Keratinocyte (primary cell): Measurements from ENCODE around the gene LPO. TPM values are rescaled to one million over a fixed set of nuclear protein-coding genes. Genes with fewer than 3 reads are reported as not detected.

ENCODE experiments used
- DNase-seq: peaks from one replicate; pipeline ENCODE4 v3.0.0-alpha.2; 2011; ENCODE audit warnings: low read depth, missing footprints, low spot score
- FAIRE-seq: peaks from 2 replicates; lab custom pipeline; 2011; peaks lifted over from hg19 to GRCh38; lab: Jason Lieb, UNC
- H2AFZ ChIP-seq: 2 replicates; pipeline ENCODE4 v1.6.0; 2012; ENCODE audit warnings: low read length, control low read depth, inconsistent platforms; ENCODE audit not compliant: control insufficient read depth
- H3K27ac ChIP-seq: 2 replicates; pipeline ENCODE4 v1.5.1; 2011; ENCODE audit warnings: low read length; ENCODE audit not compliant: control insufficient read depth, insufficient read depth
- H3K27me3 ChIP-seq: 3 replicates; pipeline ENCODE4 v1.6.0; 2011; ENCODE audit warnings: low read length; ENCODE audit not compliant: control insufficient read depth, insufficient read depth; ENCODE audit errors: extremely low read depth
- H3K36me3 ChIP-seq, 2 experiments: 2 replicates in 1 of 2; 3 replicates in 1 of 2; pipeline ENCODE4 v1.5.1; 2011; ENCODE audit warnings: low read length in 2 of 2, mild to moderate bottlenecking in 1 of 2; ENCODE audit not compliant: control insufficient read depth in 2 of 2, insufficient read depth in 2 of 2; ENCODE audit errors: extremely low read depth in 1 of 2
- H3K4me1 ChIP-seq: 3 replicates; pipeline ENCODE4 v1.5.1; 2011; ENCODE audit warnings: low read length; ENCODE audit not compliant: control insufficient read depth, insufficient read depth; ENCODE audit errors: extremely low read depth
- H3K4me2 ChIP-seq: 3 replicates; pipeline ENCODE4 v1.6.0; 2011; ENCODE audit warnings: low read depth, low read length; ENCODE audit not compliant: control insufficient read depth, insufficient read depth; ENCODE audit errors: extremely low read depth
- H3K4me3 ChIP-seq, 3 experiments: fragments of 200-600 bp in 1 of 3; sonication (generic) in 1 of 3; 2 replicates in 2 of 3; 3 replicates in 1 of 3; pipeline ENCODE4 v1.5.1; 2011 to 2016; ENCODE audit warnings: low read length in 3 of 3, mild to moderate bottlenecking in 3 of 3, control low read depth in 2 of 3, inconsistent platforms in 1 of 3, low read depth in 1 of 3, mixed read lengths in 1 of 3, mixed run types in 1 of 3, moderate library complexity in 1 of 3; ENCODE audit not compliant: control insufficient read depth in 2 of 3, insufficient read depth in 2 of 3; ENCODE audit errors: extremely low read depth in 1 of 3
- H3K79me2 ChIP-seq: 2 replicates; pipeline ENCODE4 v1.6.0; 2012; ENCODE audit warnings: low read length; ENCODE audit not compliant: control insufficient read depth, insufficient read depth
- H3K9ac ChIP-seq: 3 replicates; pipeline ENCODE4 v1.6.0; 2011; ENCODE audit warnings: low read length; ENCODE audit not compliant: control insufficient read depth, insufficient read depth; ENCODE audit errors: extremely low read depth
- H3K9me1 ChIP-seq: 3 replicates; pipeline ENCODE4 v1.6.0; 2011; ENCODE audit warnings: low read length; ENCODE audit not compliant: control insufficient read depth, insufficient read depth; ENCODE audit errors: extremely low read depth
- H3K9me3 ChIP-seq: 2 replicates; pipeline ENCODE4 v1.5.1; 2012; ENCODE audit warnings: low read depth, low read length; ENCODE audit not compliant: control insufficient read depth
- H4K20me1 ChIP-seq: 3 replicates; pipeline ENCODE4 v1.6.0; 2011; ENCODE audit warnings: low read length; ENCODE audit not compliant: control insufficient read depth, insufficient read depth; ENCODE audit errors: extremely low read depth
- EZH2 ChIP-seq: IDR thresholded peaks from one replicate; pipeline ENCODE4 v1.6.1; 2012; ENCODE audit warnings: inconsistent platforms, mild to moderate bottlenecking, low read length, moderate library complexity
- dilution Hi-C: fragments of 300-500 bp; cut with MboI; formaldehyde crosslinking; loops from one replicate; pipeline ENCODE4 v1.7.0; 2020; ENCODE audit warnings: low sequenced_read_pairs; ENCODE audit not compliant: extremely low pct_ligation_motif_present
- polyA plus RNA-seq, 5 experiments: library from polyadenylated mRNA; depleted of rRNA in 3 of 5; stranded (reverse) in 3 of 5; stranded (forward) in 1 of 5; unstranded in 1 of 5; fragments of >200 nt; gene quantifications; 1 replicate in 1 of 5; 2 replicates in 3 of 5; 3 replicates in 1 of 5; pipeline versions ENCODE4 v1.2.1 to v1.2.3, GENCODE V29; 2011 to 2012; ENCODE audit warnings: missing spikeins in 2 of 5, low read depth in 1 of 5, low replicate concordance in 1 of 5
- TF ChIP-seq, protein P1 (sequence below), 3 experiments: IDR thresholded peaks in 1 of 3; conservative IDR thresholded peaks in 1 of 3; optimal IDR thresholded peaks in 1 of 3; 2 replicates in 2 of 3; 3 replicates in 1 of 3; pipeline versions ENCODE3 to v1.5.1; 2011; ENCODE audit warnings: low read length in 3 of 3, mild to moderate bottlenecking in 3 of 3, moderate library complexity in 2 of 3, control low read depth in 1 of 3, inconsistent platforms in 1 of 3; ENCODE audit not compliant: insufficient read depth in 2 of 3; ENCODE audit errors: extremely low read depth in 1 of 3

LPO gene
- polyA plus RNA-seq, 1 donor (not counting 4 experiments of a cell fraction or from before 2014, with no cell fraction given) = not detected

GRCh38 chr17:58217766-58218165, 20.6 kb upstream of the LPO start:
- H3K4me2 ChIP-seq = no peak overlapping the region
- FAIRE-seq (no peak), DNase-seq (no peak)
- H3K9ac ChIP-seq = no peak overlapping the region
- H3K27me3 ChIP-seq = no peaks in the 10 kb centered on the region
- no peak overlapping the region for H3K27ac ChIP-seq
- H3K4me3 ChIP-seq = no peak overlapping the region
- H3K79me2 ChIP-seq = no peaks in the 10 kb centered on the region
- dilution Hi-C loops = no loop called here
- peaks cover 10% of the 10 kb centered on the region for H3K4me1 ChIP-seq
- no peak for TF ChIP-seq EZH2
- TF ChIP-seq, protein P1, sequence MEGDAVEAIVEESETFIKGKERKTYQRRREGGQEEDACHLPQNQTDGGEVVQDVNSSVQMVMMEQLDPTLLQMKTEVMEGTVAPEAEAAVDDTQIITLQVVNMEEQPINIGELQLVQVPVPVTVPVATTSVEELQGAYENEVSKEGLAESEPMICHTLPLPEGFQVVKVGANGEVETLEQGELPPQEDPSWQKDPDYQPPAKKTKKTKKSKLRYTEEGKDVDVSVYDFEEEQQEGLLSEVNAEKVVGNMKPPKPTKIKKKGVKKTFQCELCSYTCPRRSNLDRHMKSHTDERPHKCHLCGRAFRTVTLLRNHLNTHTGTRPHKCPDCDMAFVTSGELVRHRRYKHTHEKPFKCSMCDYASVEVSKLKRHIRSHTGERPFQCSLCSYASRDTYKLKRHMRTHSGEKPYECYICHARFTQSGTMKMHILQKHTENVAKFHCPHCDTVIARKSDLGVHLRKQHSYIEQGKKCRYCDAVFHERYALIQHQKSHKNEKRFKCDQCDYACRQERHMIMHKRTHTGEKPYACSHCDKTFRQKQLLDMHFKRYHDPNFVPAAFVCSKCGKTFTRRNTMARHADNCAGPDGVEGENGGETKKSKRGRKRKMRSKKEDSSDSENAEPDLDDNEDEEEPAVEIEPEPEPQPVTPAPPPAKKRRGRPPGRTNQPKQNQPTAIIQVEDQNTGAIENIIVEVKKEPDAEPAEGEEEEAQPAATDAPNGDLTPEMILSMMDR (optimal IDR thresholded peaks at IDR 0.05 in 1 of 3, IDR thresholded peaks at IDR 0.05 in 1 of 3, conservative IDR thresholded peaks at IDR 0.05 in 1 of 3; ENCODE audit: extremely low read depth in 1 of 3, insufficient read depth in 2 of 3, low read length in 3 of 3) = no peak
- H3K36me3 ChIP-seq = peaks cover 4 to 6% of the 10 kb centered on the region in 2 experiments
- no peaks in the 10 kb centered on the region for H3K9me1 ChIP-seq
- no peak overlapping the region for H2AFZ ChIP-seq
- H4K20me1 ChIP-seq = no peaks in the 10 kb centered on the region
- H3K9me3 ChIP-seq = no peaks in the 10 kb centered on the region

DNA sequence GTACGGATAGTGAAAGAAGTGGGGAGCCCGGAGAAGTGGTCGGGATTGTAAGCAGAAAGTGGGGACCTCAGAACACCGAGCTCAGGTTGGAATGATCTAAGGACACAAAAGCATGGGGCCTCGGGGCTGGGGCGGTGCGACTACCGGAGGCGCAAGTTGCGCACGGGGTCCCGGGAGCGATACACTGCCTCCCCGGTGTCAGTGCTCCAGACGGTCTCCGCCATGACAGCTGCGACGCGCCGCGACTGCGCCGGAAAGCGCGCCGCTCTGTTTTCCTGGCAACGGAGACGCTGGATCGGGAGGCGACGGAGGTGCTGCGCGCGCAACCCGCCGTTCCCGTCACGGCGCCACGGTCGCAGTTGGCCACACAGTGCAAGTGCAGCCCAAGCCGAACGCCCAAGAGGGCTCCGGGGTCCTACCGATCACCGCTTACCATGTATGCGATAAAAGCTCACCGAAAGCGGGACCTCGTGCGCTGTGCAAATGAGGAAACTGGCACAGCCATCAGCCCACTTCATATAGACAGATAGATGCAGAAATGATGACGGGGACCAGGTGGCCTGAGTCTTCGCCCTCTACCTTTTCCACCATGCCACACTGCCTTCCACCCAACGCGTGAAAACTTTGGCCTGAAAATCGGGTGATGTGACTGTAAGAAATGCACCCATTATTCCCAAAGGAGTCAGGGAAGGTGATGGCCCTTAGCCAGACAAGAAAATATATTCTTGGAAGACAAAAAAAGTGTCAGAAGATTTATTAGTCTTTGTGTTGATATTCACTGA, 19.2 kb upstream of the LPO start, which contains the start of gene MKS1:
TSS of gene MKS1 (minus strand) at position 249 of the 782 bp plus-strand sequence. CDS start at position 224, 25 bp downstream.
- Histone ChIP-seq H3K36me3 (peaks cover 0 to 2% of the 10 kb centered on the region in 2 experiments), H2AFZ (peak within 1 kb of the TSS; percentile 99), H3K9ac (peak within 1 kb of the TSS; percentile 88), H3K4me1 (peaks cover 13% of the 10 kb centered on the region), H3K4me2 (peak within 1 kb of the TSS; percentile 99), H3K9me3 (no peaks in the 10 kb centered on the region), H3K9me1 (no peaks in the 10 kb centered on the region), H3K27me3 (no peaks in the 10 kb centered on the region), H3K79me2 (no peaks in the 10 kb centered on the region), H3K27ac (peak within 1 kb of the TSS; percentile 77), H3K4me3 (peak within 1 kb of the TSS; percentile 86 to 92 (median 88)), H4K20me1 (no peaks in the 10 kb centered on the region)
- TF ChIP-seq EZH2 = no peak
- TF ChIP-seq, protein P1 (optimal IDR thresholded peaks at IDR 0.05 in 1 of 3, IDR thresholded peaks at IDR 0.05 in 1 of 3, conservative IDR thresholded peaks at IDR 0.05 in 1 of 3; ENCODE audit: extremely low read depth in 1 of 3, insufficient read depth in 2 of 3, low read length in 3 of 3) = peak; percentile 55 to 81 (median 80)
- dilution Hi-C loops = no loop called here
- DNase-seq = peak; percentile 23
- FAIRE-seq = peak; percentile 53
